Testis (tissue), 3 donors: Measurements from ENCODE around the gene GRHL3. TPM values are rescaled to one million over a fixed set of nuclear protein-coding genes. Genes with fewer than 3 reads are reported as not detected.
A peak's percentile ranks its signal among the peaks of the same experiment; 100 is the strongest.

Source experiments
- DNase-seq: peaks from one replicate; pipeline ENCODE4 v3.0.0-alpha.2; 2019
- H3K27ac ChIP-seq, 2 donors: fragments of 200-600 bp; sonication (generic); one replicate each; pipeline ENCODE4 v1.5.1; 2019
- H3K27me3 ChIP-seq: fragments of 200-600 bp; sonication (generic); one replicate; pipeline ENCODE4 v1.5.1; 2019
- H3K36me3 ChIP-seq: fragments of 200-600 bp; sonication (generic); one replicate; pipeline ENCODE4 v1.5.1; 2017; ENCODE audit warnings: low read depth; ENCODE audit errors: missing control alignments
- H3K4me1 ChIP-seq: fragments of 200-600 bp; sonication (generic); one replicate; pipeline ENCODE4 v1.5.1; 2019
- H3K4me3 ChIP-seq, 2 donors: fragments of 200-600 bp; sonication (generic); one replicate each; pipeline ENCODE4 v1.5.1; 2017 to 2019
- H3K9me3 ChIP-seq: fragments of 200-600 bp; sonication (generic); one replicate; pipeline ENCODE4 v1.5.1; 2017
- CTCF ChIP-seq, 3 experiments: fragments of 450-650 bp in 2 of 3; fragments of 200-600 bp in 1 of 3; sonication (generic) in 1 of 3; IDR thresholded peaks; one replicate each; pipeline ENCODE4 v1.5.1; 2016 to 2019; ENCODE audit warnings: antibody characterized with exemption in 3 of 3, mild to moderate bottlenecking in 2 of 3, moderate library complexity in 1 of 3
- POLR2A ChIP-seq: fragments of 450-650 bp; IDR thresholded peaks from one replicate; pipeline ENCODE4 v1.6.1; 2017; ENCODE audit warnings: antibody characterized with exemption, mild to moderate bottlenecking, moderate library complexity
- WGBS, 2 donors: methylation state at CpG; one replicate each; pipeline ENCODE4 v1.1.5; 2018; 5-methylcytosine and 5-hydroxymethylcytosine counted together
- intact Hi-C: fragments of 100-400 bp; cut with DNase I; formaldehyde crosslinking; loops from one replicate; pipeline ENCODE4 v1.15.1; 2023; ENCODE audit warnings: low total_unique reads
- polyA plus RNA-seq: library from polyadenylated mRNA; stranded (reverse); fragments of 350-450 nt; fragmentation: Illumina TruSeq; extraction: RNeasy Lipid Tissue Mini Kit (QIAGEN cat#74804); gene quantifications from one replicate; pipeline ENCODE4 v1.2.3, GENCODE V29; 2014; ENCODE audit warnings: low read depth, low replicate concordance; ENCODE audit not compliant: insufficient read depth
- total RNA-seq, 2 donors: library from RNA; depleted of rRNA; stranded (reverse); fragments of >200 nt; gene quantifications; one replicate each; pipeline ENCODE4 v1.2.3, GENCODE V29; 2016

Gene GRHL3
- total and polyA plus RNA-seq, 3 donors from 2014 or later: 2.7 to 9.5 (median 3.2) TPM

- no peaks in the 10 kb centered on the region for H3K36me3 ChIP-seq
- H3K4me3 ChIP-seq: peak overlapping the region; percentile 53 to 69
- TF ChIP-seq CTCF (IDR thresholded peaks at IDR 0.05): no peak
- WGBS, 2 donors: 17 to 26% methylated on average over 29 to 33 of the region's 33 CpGs
- peaks cover 7% of the 10 kb centered on the region for H3K4me1 ChIP-seq
- intact Hi-C loops: no loop called here
- H3K9me3 ChIP-seq: no peaks in the 10 kb centered on the region
- no peaks in the 10 kb centered on the region for H3K27me3 ChIP-seq
- no peak for DNase-seq
- peak overlapping the region in 1 of 2 donors; percentile 62 for H3K27ac ChIP-seq
Observed at GRCh38 chr1:24322470-24323177, 3.5 kb downstream of the GRHL3 start.

DNA sequence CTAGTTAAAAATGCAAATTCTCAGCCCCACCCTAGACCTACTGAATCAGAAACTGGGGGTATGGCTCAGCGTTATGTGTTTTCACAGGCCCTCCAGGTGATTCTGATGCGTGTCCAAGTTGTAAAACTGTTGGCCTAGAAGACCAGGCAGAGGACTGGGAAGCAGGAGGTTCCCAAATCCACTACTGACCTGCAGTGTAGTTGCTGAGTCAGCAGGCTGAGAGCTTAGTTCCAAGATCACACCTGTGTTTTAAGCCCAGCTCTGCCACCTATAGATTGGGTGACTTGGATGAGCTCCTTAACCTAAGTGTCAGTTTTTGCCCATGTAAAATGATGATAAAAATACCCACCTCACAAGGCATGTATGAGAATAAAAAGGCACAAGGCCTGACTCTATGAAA is 4.1 kb downstream of the GRHL3 start:
- WGBS, 2 donors: 68 to 89% methylated on average over 2 of the region's 2 CpGs
- H3K36me3 ChIP-seq: no peaks in the 10 kb centered on the region
- intact Hi-C loops: no loop called here
- no peaks in the 10 kb centered on the region for H3K9me3 ChIP-seq
- H3K4me3 ChIP-seq: no peak overlapping the region
- TF ChIP-seq CTCF (IDR thresholded peaks at IDR 0.05) (no peak), POLR2A (no peak)
- H3K27me3 ChIP-seq: no peaks in the 10 kb centered on the region
- peaks cover 7% of the 10 kb centered on the region for H3K4me1 ChIP-seq
- no peak overlapping the region for H3K27ac ChIP-seq
- no peak for DNase-seq

GRCh38 chr1:24324903-24325302 is 5.7 kb downstream of the GRHL3 start:
- intact Hi-C loops: no loop called here
- 80 to 90% methylated on average over 5 to 6 of the region's 6 CpGs for WGBS, 2 donors
- H3K27me3 ChIP-seq: no peaks in the 10 kb centered on the region
- no peak overlapping the region for H3K4me3 ChIP-seq
- no peaks in the 10 kb centered on the region for H3K4me1 ChIP-seq
- no peaks in the 10 kb centered on the region for H3K36me3 ChIP-seq
- H3K27ac ChIP-seq: no peak overlapping the region
- DNase-seq: no peak
- no peak for TF ChIP-seq CTCF (IDR thresholded peaks at IDR 0.05)
- TF ChIP-seq POLR2A: no peak
- no peaks in the 10 kb centered on the region for H3K9me3 ChIP-seq

DNA sequence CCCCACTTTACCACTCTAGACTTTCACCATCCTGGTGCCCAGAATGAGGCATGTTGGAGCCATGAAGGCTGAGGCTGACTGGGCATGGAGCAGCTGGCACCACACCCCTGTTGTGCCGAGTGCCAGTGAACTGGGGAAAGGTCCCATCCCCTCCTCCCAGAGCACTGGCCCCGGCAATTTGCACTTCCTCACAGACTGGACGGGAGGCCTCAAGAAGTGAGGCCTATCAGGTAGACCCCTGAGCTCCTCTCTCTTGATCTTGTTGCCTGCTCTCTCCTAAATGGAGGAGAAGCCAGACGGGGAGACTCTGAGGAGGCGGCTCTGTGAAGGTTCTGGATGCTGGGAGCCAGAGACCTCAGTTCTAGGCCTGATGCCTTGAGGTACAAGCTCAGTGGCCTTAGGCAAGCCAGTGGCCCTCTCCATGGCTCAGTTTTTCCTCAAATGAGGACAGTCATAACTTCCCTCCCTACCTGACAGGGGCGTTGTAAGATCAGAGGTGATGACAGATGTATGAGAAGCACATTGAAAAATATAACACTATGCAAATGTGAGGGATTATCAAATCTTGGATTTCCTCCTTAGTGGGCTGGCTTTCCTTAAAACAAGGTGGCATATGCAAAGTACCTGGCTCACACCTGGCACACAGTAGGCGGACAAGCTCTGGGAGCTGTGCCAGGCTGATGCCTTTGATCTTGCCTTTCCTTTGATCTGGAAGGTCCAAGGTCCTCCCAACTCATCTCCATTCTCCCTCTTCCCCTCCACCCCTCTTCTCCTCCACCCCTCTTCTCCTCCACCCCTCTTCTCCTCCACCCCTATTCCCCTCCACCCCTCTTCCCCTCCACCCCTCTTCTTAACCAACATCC is 6.7 kb downstream of the GRHL3 start:
- Histone ChIP-seq H3K4me3 (no peak overlapping the region), H3K4me1 (no peaks in the 10 kb centered on the region), H3K27me3 (no peaks in the 10 kb centered on the region), H3K27ac (no peak overlapping the region), H3K9me3 (no peaks in the 10 kb centered on the region), H3K36me3 (no peaks in the 10 kb centered on the region)
- DNase-seq: no peak
- intact Hi-C loops: no loop called here
- WGBS, 2 donors: 91% methylated on average over 5 to 7 of the region's 7 CpGs
- TF ChIP-seq POLR2A: no peak
- no peak for TF ChIP-seq CTCF (IDR thresholded peaks at IDR 0.05)
